Sciatic nerve (tissue), 2 donors: ENCODE measurements around the gene IFNA13. TPM values are rescaled to one million over a fixed set of nuclear protein-coding genes. Genes with fewer than 3 reads are reported as not detected.
"Not testable (repeated sequence)": the region's sequence is repeated elsewhere in the genome, so short reads cannot be mapped to it uniquely, and the experiment has no call there.

Source experiments
- ATAC-seq: fragments of 200-7000 bp; cut with Tn5 transposase; one replicate; pipeline ENCODE4 v1.9.1; 2020; ENCODE audit warnings: mild to moderate bottlenecking, moderate library complexity
- DNase-seq: peaks from one replicate; pipeline ENCODE4 v3.0.0-alpha.2; 2020; ENCODE audit warnings: low spot score
- intact Hi-C: fragments of 100-400 bp; cut with DNase I; formaldehyde crosslinking; loops from one replicate; pipeline ENCODE4 v1.14.2; 2022
- total RNA-seq: library from RNA; stranded (reverse); fragmentation: NEBNext Ultra II Directional; extraction: Animal tissue kit (Norgen Biotek cat#: 25700); gene quantifications from one replicate; pipeline ENCODE4 v1.2.1, GENCODE V29; 2021
- donor health status: DM: no; HTN: no; CAD: no.
- donor health status: DM: no; HTN: no; CAD: no.

Gene IFNA13
- total RNA-seq, 1 donor from 2014 or later, result not detected

GRCh38 chr9:21367169-21367568, 688 bp downstream of the IFNA13 start:
- DNase-seq, ATAC-seq, intact Hi-C loops: not testable (repeated sequence)

DNA sequence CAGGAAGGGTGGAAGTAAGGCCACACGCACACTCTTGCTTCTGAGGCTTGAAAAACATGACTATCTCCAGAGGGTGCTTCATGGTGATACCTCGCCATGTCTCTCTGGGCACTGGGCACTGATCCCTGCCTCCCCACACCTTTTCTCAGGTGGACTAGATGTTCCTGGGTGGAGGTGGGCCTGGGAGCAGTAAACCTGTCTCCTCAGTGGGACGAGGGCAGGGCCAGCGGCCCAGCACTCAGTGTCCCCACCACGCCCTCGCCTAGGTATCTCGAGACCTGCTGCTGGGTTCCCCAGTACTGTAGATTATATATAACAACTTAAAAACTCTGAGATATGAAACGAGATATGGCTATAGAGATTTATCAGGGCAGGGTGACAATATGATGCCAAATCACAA, 5.6 kb downstream of the IFNA13 start:
- DNase-seq (no peak), ATAC-seq (no peak)
- intact Hi-C loops, result no loop called here

GRCh38 chr9:21357479-21358460, 10.1 kb downstream of the IFNA13 start:
- no peak for ATAC-seq
- DNase-seq, result no peak
- intact Hi-C loops, result no loop called here

GRCh38 chr9:21350787-21351186, 17.1 kb downstream of the IFNA13 start, which contains the start of gene IFNA6:
IFNA6 (minus strand) TSS chr9:21350887; CDS start chr9:21350887, 0 bp downstream.
- intact Hi-C loops, result no loop called here
- DNase-seq, result no peak
- ATAC-seq, result no peak

- DNase-seq (no peak), ATAC-seq (no peak)
- intact Hi-C loops, result no loop called here
Measured at GRCh38 chr9:21348430-21348970, 19.4 kb downstream of the IFNA13 start.

DNA sequence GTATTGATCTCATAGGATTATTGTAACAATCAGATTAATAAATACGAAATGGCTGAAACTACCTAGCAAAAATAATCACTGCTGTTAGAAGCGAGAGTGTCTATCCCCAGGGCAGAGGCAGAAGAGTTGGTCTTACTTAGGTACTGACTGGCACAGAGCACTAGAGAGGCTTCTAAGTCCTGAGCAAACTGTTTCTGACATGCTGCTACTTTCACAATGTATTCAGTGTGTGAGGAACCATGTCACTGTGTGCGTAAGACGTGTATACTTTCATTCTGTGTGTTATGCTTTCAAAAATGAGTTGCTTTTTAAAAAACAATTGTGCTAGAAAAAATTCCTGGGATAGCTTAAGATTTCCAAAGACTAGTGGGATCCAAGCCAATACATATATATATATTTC, 27.1 kb downstream of the IFNA13 start:
- intact Hi-C loops, result no loop called here
- ATAC-seq (no peak), DNase-seq (no peak)

DNA sequence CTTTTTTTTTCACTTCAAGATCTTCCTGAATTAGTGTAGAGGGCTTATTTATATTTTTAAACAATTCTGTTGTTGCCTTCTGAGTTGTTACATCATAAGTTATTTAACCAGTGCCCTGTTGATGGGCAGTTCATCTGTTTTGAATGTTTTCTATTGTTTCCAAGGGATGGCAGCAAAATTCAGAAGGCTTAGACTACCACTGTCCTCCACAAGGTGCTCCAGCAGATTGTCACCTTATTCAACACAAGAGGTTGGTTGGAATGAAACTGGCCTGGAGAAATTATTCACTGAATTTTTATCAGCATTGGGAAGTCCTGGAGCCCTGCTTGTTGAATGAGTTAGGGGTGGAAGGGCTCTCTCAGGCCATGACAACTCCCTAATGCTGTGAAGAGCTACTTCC, 31.4 kb downstream of the IFNA13 start:
- intact Hi-C loops, result no loop called here
- no peak for DNase-seq
- ATAC-seq, result no peak

- intact Hi-C loops, result no loop called here
- peak; percentile 96 for DNase-seq
- ATAC-seq, result peak; percentile 99
Measured at GRCh38 chr9:21334701-21335632, 32.9 kb downstream of the IFNA13 start, which contains the start of gene KLHL9. KLHL9 (minus strand) TSS chr9:21335404; CDS start chr9:21334859, 545 bp downstream.

DNA sequence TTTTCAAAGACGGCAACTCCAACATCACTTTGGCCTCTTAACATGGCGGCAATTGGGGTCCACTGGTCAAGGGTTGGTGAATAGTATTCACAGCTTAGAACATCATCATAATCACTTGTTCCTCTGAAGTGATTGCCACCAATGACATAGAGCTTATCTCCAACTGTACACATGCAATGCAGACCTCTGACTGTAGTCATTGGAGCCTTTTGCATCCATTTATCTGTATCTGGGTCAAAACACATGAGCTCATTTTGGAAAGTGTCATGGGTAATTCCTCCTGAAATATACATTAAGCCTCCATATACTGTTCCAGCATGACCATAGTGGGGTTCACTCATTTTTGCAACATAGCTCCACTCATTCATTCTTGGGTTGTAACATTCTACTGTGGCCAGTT, 34.6 kb downstream of the IFNA13 start:
- DNase-seq (no peak), ATAC-seq (no peak)
- intact Hi-C loops, result no loop called here

DNA sequence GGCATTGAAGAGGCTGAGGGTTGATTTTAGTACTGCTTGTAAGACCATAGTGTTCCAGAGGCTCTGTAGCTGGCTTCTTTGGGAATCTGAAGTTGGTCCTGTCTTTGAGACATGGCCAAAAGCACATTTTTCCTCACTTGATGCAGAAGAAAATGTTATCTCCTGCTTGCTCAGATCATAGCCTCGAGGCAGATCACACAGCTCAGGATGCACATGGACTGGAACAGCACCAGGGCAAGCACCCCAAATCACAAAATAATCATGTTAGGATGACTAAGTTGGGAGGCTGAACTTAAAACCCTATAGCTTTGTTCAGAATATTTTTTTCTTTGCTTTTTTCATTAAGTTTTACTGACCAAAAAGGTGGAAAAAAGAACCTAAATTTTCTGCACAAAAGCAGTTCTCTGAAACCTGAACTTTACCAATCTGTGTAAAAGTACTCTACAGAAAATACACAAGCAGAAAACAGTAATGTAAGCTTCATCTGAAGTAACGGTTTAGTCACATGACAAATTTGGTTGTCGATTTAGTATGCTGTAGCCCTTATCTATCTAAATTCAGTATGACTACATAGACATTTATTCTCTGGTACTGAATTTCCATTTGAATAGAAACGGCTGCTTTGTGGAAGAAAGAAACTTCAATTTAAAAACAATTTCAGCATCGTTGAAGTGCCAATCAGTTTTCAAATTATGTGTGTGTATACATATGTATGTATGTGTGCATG, 36.0 kb downstream of the IFNA13 start:
- DNase-seq, result no peak
- no peak for ATAC-seq
- intact Hi-C loops, result no loop called here

DNA sequence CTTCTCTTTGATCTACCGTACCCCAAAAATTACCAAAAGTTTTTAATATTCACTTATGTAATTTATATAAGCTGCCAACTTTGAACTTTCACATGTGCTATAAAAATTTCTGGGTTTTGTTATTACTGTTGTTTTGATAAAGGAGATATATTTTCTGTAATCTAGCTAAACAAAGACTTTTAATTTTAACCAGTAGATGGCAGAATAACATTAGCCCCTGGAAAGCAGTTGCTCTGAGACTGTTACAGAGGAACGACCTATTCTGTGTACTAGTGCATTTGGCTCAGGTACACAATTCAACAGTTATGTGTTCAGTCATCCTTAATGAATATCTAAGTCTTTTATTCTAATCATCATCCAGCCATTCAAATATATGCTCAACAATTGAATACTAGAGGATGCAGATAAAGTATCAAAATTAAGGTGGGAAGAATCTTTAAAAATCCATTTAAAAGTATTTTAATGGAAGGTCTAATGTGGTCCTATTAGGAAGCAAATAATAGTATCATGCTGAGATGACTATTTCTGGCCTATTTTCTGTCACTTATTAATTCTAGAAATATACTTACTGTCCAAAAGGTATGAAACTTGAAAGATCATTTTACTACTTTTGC, 41.2 kb downstream of the IFNA13 start:
- intact Hi-C loops, result no loop called here
- DNase-seq (no peak), ATAC-seq (peak; percentile 80)

- intact Hi-C loops, result loop anchor here (5.0 kb wide), 1 partner anchor 463 kb away; no protein-coding TSS in a partner anchor
- DNase-seq (no peak), ATAC-seq (no peak)
Measured at GRCh38 chr9:21324047-21324446, 43.8 kb downstream of the IFNA13 start.

DNA sequence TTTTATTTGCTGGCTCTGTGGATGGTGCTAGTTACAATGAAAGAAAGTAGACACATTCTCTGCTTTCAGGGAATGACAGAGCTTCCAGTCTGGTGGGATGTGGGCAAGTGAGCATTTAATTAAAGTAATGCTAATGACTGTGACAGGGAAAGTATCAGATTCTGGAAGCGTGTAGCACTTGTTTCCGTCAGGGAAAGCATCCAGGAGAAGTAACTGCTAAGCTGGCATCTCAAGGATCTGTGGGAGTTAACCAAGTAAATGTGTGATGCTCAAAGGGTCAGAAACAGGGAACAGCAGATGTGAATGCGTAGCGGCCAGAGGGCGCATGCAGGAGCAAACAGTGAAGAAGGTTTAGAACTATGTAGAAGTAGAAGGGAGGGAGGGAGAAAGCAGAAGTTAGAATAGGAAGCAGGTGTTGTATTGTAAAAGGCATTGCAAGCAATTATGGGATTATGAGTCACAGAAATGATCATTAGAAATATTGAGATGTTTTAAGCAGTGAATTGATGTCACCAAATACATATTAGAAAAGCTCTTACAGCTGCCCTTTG, 44.9 kb downstream of the IFNA13 start:
- DNase-seq, result no peak
- intact Hi-C loops, result loop anchor here (5.0 kb wide), 1 partner anchor 464 kb away; no protein-coding TSS in a partner anchor
- ATAC-seq, result no peak

GRCh38 chr9:21320465-21320864, 47.4 kb downstream of the IFNA13 start:
- intact Hi-C loops, result loop anchor here (5.0 kb wide), 1 partner anchor 467 kb away; no protein-coding TSS in a partner anchor
- no peak for DNase-seq
- ATAC-seq, result no peak

GRCh38 chr9:21317956-21318923, 49.6 kb downstream of the IFNA13 start:
- DNase-seq (no peak), ATAC-seq (peak; percentile 82)
- intact Hi-C loops, result no loop called here
